Mucosa of descending colon (tissue), 3 donors: ENCODE measurements around the gene MFSD11. TPM values are rescaled to one million over a fixed set of nuclear protein-coding genes. Genes with fewer than 3 reads are reported as not detected.
"Not testable (repeated sequence)": the region's sequence is repeated elsewhere in the genome, so short reads cannot be mapped to it uniquely, and the experiment has no call there.

ENCODE experiments used
- ATAC-seq: fragments of 200-7000 bp; cut with Tn5 transposase; one replicate; pipeline ENCODE4 v1.9.1; 2020; ENCODE audit warnings: mild to moderate bottlenecking, moderate library complexity
- DNase-seq, 3 donors: peaks; one replicate each; pipeline ENCODE4 v3.0.0-alpha.2; 2020
- H3K36me3 ChIP-seq: fragments of 200-600 bp; one replicate; pipeline ENCODE4 v1.8.0; 2021; ENCODE audit warnings: low read depth, mild to moderate bottlenecking
- H3K4me1 ChIP-seq: fragments of 200-600 bp; one replicate; pipeline ENCODE4 v1.8.0; 2021; ENCODE audit warnings: low read depth, mild to moderate bottlenecking
- H3K4me3 ChIP-seq: fragments of 200-600 bp; one replicate; pipeline ENCODE4 v1.8.0; 2021; ENCODE audit warnings: mild to moderate bottlenecking
- H3K9me3 ChIP-seq: fragments of 200-600 bp; one replicate; pipeline ENCODE4 v1.8.0; 2021; ENCODE audit warnings: mild to moderate bottlenecking
- intact Hi-C, 2 donors: fragments of 100-400 bp; cut with DNase I in 1 of 2; cut with micrococcal nuclease in 1 of 2; formaldehyde crosslinking; loops; one replicate each; pipeline versions ENCODE4 v1.11.0 to v1.11.1; 2022; cut with DNase I, micrococcal nuclease
- total RNA-seq, 3 donors: library from RNA; stranded (reverse); fragmentation: NEBNext Ultra II Directional in 2 of 3; extraction: Animal tissue kit (Norgen Biotek cat#: 25700) in 2 of 3; gene quantifications; one replicate each; pipeline versions ENCODE4 v1.2.1 to v1.2.4, GENCODE V29; 2021 to 2023
- TF ChIP-seq, protein P1 (sequence below): fragments of 200-600 bp; IDR thresholded peaks from one replicate; pipeline ENCODE4 v1.8.0; 2022; ENCODE audit warnings: antibody characterized with exemption, mild to moderate bottlenecking
- donor health status: DM: no; HTN: no; CAD: no; lungs with moderate emphysema.
- donor health status: DM: no; HTN: no; CAD: no.
- donor health status: DM: no; HTN: yes; CAD: no.

Gene MFSD11
- total RNA-seq, 3 donors from 2014 or later: 31.2 to 38.2 (median 33.2) TPM

DNA sequence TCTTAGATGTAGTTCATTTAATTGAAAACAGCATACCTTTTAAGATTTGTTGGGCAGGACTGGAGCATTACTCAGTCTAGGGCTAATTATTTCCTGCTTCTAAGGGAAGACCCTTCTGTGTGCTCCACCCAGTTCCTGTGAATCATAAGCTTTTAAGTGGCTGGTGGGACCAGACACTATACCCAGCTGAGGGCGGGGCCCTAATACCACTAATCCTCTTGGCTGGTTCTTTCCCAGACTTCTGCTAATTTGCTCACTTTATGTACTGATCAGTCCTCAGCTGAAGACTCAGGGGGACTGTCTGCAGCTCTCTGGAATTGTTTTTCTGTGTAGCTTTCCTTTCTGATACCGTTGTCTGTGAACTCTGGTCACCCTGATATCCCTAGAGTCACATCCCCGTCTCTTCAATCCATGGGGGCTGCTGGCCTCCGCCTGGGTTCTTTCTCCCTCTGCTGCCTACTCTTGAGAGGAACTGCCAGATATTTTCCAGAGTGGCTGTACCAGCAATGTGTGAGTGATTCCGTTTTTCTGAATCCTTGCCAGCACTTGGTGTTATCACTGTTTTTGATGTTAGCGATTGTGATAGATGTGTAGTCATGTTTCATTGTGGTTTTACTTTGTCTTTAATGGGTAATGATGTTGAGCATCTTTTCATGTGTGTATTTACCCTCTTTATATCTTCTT, 35.1 kb downstream of the MFSD11 start:
- no peak overlapping the region for H3K4me3 ChIP-seq
- no peaks in the 10 kb centered on the region for H3K9me3 ChIP-seq
- TF ChIP-seq, protein P1, sequence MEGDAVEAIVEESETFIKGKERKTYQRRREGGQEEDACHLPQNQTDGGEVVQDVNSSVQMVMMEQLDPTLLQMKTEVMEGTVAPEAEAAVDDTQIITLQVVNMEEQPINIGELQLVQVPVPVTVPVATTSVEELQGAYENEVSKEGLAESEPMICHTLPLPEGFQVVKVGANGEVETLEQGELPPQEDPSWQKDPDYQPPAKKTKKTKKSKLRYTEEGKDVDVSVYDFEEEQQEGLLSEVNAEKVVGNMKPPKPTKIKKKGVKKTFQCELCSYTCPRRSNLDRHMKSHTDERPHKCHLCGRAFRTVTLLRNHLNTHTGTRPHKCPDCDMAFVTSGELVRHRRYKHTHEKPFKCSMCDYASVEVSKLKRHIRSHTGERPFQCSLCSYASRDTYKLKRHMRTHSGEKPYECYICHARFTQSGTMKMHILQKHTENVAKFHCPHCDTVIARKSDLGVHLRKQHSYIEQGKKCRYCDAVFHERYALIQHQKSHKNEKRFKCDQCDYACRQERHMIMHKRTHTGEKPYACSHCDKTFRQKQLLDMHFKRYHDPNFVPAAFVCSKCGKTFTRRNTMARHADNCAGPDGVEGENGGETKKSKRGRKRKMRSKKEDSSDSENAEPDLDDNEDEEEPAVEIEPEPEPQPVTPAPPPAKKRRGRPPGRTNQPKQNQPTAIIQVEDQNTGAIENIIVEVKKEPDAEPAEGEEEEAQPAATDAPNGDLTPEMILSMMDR: no peak
- H3K4me1 ChIP-seq: no peaks in the 10 kb centered on the region
- intact Hi-C loops: no loop called here
- H3K36me3 ChIP-seq: peaks cover 2% of the 10 kb centered on the region
- ATAC-seq: peak; percentile 72
- no peak for DNase-seq

DNA sequence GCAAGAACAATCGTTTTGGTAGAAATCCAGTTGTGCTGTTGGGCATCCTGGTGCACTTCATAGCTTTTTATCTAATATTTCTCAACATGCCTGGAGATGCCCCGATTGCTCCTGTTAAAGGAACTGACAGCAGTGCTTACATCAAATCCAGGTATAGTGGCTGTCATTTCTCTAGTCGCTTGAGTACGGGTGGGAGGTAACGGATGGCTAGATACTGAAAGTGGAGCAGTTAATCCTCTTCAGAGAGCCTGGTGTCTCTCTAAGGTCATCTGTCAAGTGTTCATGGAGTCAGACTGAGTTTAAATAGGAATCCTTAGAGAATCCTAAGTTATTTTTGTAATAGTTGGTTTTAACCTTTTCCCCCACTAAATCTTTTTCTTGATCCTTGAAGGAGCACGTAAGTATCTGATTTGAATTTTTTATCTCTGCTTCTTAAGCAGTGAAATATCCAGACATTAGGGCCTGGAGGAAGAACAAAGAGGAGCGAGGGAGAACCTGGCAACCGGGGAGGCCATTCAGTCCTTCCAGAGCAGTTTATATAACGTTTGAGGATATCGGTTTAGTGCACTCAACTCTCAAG, 37.2 kb downstream of the MFSD11 start:
- DNase-seq: no peak
- TF ChIP-seq, protein P1: no peak
- intact Hi-C loops: no loop called here
- Histone ChIP-seq H3K4me1 (no peaks in the 10 kb centered on the region), H3K36me3 (peaks cover 2% of the 10 kb centered on the region), H3K9me3 (no peaks in the 10 kb centered on the region), H3K4me3 (no peak overlapping the region)
- ATAC-seq: no peak

DNA sequence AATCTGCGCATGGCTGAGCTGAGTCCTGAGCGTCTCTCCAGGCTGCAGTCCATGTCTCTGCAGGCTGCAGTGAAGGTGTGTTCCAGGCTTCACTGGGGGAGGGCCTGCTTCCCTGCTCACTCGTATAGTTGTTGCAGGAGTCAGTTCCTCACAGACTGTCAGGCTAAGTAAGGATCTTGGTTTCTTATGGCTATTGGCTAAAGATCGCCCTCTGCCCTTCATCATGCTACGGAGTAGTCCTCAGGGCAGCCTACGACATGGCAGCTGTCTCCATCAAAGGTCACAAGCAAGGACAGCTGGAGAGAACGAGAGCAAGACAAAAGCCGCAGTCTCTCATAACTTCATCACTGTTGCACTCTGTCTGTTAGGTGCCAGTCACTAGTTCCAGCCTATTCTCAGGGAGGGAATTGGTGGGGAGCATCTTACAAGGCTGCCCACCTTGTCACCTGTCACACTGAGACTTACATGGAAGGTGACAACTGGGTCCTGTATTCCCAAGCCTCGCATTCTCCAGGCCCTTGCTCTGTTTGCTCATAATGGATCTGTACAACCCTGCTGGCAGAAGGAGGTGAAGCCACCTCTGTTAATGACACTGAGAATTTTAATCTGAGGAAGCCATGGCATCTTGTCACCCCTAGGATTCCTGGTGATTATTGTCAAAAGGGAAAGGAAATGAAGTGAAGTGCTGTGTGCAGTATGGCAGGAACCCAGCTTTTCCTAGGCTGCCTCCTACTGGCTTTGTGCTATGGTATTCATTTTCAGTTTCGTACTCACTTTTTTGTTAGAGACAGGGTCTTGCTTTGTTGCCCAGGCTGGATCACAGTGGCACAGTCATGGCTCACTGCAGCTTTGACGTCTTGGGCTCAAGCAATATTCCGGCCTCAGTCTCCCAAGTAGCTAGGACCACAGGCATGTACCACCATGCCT, 43.4 kb downstream of the MFSD11 start:
- intact Hi-C loops: no loop called here
- no peaks in the 10 kb centered on the region for H3K4me1 ChIP-seq
- peaks cover 4% of the 10 kb centered on the region for H3K36me3 ChIP-seq

DNA sequence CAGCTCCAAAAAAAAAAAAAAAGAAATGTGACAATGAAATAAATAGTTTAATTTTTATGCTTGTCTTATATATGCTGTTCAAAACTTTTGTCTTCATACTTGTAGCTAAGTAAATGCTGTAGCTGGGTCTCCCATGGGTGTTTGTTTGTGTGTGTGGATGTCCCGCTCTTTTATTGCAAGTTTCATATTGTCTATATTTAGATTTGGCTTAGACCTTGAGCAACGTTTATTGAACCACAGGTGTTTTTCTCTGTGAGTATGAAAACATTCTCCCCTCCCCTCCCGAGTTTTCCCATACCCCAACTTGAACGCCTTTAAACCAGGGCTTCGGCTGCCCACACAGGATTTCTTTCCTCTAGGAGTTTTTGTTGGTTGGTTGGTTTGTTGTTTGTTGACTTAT, 45.2 kb downstream of the MFSD11 start:
- intact Hi-C loops: no loop called here
- TF ChIP-seq, protein P1: no peak
- Histone ChIP-seq H3K4me1 (no peaks in the 10 kb centered on the region), H3K9me3 (no peaks in the 10 kb centered on the region), H3K4me3 (no peak overlapping the region), H3K36me3 (peaks cover 4% of the 10 kb centered on the region)
- DNase-seq (no peak), ATAC-seq (no peak)

More for the DNA sequence above, 43.4 kb downstream of the MFSD11 start:
- ATAC-seq (no peak), DNase-seq (no peak)
- TF ChIP-seq, protein P1: no peak
- Histone ChIP-seq H3K9me3 (no peaks in the 10 kb centered on the region), H3K4me3 (no peak overlapping the region)

DNA sequence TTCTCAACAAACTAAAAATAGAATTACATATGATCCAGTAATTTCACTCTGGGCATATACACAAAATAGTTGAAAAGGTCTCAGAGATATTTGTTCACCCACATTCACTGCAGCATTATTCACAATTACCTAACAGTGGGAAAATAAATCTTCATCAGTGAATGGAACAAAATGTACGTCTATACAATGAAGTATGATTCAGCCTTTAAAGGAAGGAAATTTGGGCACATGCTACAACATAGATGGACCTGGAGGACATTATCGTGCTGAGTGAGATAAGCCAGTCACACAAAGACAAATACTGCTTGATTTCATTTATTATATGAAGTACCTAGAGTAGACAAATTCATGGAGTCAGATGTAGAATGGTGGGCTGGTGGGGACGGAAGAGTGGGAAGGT, 47.0 kb downstream of the MFSD11 start:
- H3K4me3 ChIP-seq: no peak overlapping the region
- no peaks in the 10 kb centered on the region for H3K4me1 ChIP-seq
- no peaks in the 10 kb centered on the region for H3K9me3 ChIP-seq
- DNase-seq (no peak), ATAC-seq (no peak)
- TF ChIP-seq, protein P1: no peak
- peaks cover 4% of the 10 kb centered on the region for H3K36me3 ChIP-seq
- intact Hi-C loops: no loop called here

DNA sequence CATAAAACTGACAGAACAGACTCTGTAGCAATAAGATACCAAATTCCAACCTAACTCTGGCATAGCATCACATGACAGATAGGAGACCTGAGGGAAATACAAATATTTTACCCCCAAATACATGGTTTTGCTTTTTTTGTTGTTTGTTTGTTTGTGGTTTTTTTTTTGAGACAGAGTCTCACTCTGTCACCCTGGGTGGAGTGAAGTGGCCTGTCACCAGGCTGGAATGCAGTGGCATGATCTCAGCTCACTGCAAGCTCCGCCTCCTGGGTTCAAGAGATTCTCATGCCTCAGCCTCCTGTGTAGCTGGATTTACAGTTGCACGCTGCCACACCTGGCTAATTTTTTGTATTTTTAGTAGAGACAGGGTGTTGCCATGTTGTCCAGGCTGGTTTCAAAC, 49.9 kb downstream of the MFSD11 start:
- H3K9me3 ChIP-seq, intact Hi-C loops, H3K4me1 ChIP-seq, ATAC-seq, H3K4me3 ChIP-seq, DNase-seq, H3K36me3 ChIP-seq: not testable (repeated sequence)
